GM10266 (cell line): Measurements from ENCODE around the gene GRID1.

Experiments used
- DNase-seq: peaks from one replicate; pipeline ENCODE4 v3.0.0; 2012; ENCODE audit errors: extremely low spot score
- TF ChIP-seq, protein P1 (sequence below): IDR thresholded peaks from 2 replicates; pipeline ENCODE4 v1.5.1; 2012; ENCODE audit warnings: mild to moderate bottlenecking, low read depth; ENCODE audit not compliant: control insufficient read depth, insufficient read depth; ENCODE audit errors: missing control alignments

GRID1 gene

DNA sequence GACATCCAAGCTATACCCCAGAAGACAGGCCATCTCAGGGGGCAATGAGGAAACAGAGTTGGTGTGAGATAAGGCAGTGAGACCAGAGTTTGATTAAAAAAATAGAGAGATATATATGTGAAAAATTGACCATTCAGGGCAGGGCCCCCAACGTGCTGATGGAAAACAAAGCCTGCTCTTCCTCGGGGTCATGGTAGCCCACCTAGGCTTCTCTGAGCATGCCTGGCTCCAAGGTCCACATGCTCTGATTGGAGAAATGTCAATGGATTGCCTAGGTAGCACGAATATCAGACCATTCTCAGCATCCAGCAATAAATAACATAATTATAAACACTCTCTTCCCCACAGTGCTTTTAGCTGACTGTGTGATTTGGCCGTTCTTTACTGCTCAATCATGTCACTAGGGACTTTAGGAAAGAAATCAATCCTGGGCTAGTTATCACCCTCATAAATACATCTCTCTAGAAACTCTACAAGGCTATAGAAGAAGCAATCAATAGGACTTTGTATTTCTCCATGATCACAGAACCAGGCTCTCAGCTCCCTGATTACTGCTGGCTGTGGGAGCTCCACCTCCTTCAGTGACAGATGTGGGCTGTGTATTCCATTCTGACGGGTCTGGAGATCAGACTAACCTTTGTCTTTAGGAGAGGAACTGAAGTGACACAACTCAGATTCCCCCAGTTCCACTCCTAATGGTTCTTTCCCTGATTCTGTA lies 766.4 kb downstream of the GRID1 start:
- TF ChIP-seq, protein P1, sequence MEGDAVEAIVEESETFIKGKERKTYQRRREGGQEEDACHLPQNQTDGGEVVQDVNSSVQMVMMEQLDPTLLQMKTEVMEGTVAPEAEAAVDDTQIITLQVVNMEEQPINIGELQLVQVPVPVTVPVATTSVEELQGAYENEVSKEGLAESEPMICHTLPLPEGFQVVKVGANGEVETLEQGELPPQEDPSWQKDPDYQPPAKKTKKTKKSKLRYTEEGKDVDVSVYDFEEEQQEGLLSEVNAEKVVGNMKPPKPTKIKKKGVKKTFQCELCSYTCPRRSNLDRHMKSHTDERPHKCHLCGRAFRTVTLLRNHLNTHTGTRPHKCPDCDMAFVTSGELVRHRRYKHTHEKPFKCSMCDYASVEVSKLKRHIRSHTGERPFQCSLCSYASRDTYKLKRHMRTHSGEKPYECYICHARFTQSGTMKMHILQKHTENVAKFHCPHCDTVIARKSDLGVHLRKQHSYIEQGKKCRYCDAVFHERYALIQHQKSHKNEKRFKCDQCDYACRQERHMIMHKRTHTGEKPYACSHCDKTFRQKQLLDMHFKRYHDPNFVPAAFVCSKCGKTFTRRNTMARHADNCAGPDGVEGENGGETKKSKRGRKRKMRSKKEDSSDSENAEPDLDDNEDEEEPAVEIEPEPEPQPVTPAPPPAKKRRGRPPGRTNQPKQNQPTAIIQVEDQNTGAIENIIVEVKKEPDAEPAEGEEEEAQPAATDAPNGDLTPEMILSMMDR: no peak
- DNase-seq: no peak

- DNase-seq: no peak
- TF ChIP-seq, protein P1: no peak
Measured at GRCh38 chr10:85599081-85599480, 767.5 kb downstream of the GRID1 start.

- TF ChIP-seq, protein P1: no peak
- peak; percentile 28 for DNase-seq
Measured at GRCh38 chr10:85598646-85599045, 767.9 kb downstream of the GRID1 start.

DNA sequence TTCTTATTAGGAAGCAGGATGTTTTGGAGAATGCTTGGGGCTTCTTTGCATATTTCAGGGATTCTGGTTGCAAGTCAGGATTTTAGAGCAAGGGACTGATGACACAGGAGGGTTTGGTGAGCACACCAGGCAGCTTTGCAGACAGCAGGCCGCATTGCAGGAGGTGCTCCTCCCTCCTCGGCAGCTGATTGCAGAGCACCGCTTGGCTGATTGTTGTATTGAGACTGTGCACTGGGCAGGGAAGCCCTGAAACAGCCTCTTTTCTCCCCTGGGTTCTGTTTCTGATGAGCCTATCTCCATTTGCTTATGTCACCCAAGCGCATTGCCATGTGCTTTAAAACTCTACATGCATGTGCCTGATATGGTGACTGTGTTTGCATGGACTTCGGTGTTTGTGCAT lies 769.6 kb downstream of the GRID1 start:
- TF ChIP-seq, protein P1: no peak
- DNase-seq: no peak

- TF ChIP-seq, protein P1: no peak
- DNase-seq: no peak
Measured at GRCh38 chr10:85596389-85596788, 770.2 kb downstream of the GRID1 start.

- DNase-seq: no peak
- TF ChIP-seq, protein P1: no peak
Measured at GRCh38 chr10:85594239-85594638, 772.4 kb downstream of the GRID1 start.

DNA sequence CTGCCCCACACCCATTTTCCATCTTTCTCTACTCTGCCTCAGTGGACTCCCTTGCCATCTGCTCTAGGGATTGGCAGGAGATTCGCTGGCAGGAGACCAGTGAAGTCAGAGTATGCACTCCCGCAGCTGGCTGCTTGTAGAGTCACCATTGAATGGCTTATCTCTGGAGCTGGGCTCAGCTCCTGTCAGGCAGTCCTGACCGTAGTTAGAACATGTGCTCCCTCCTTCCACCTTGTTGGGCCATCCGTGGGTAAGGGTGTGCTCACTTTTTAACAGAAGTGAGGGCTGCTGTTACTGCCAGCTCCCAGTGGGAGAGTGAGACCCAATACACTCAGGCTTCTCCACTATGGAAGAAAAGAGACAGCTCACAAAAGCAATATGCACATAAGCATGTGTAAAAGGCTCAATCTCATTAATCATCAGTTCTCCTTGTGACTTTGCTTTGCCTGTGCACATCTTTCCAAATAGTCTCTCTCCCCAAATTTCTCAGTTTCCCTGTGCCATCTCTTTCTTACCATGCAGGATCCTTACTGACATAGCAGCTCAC lies 773.3 kb downstream of the GRID1 start:
- no peak for DNase-seq
- TF ChIP-seq, protein P1: no peak
